SK-N-SH (cell line): ENCODE measurements around the gene MYOD1. TPM values are rescaled to one million over a fixed set of nuclear protein-coding genes. Genes with fewer than 3 reads are reported as not detected.

ENCODE experiments used
- CTCF ChIA-PET: fragments of 300-600, 350-600 bp; formaldehyde crosslinking; extraction: SDS; loops from one replicate; lab custom pipeline; 2021; lab: Yijun Ruan, JAX
- POLR2A ChIA-PET: fragments of 350-600 bp; sonication (Branson Sonifier 250); formaldehyde crosslinking; extraction: SDS; loops from one replicate; lab custom pipeline; 2020; ENCODE audit warnings: antibody characterized with exemption, inconsistent platforms; lab: Yijun Ruan, JAX
- DNase-seq: peaks from one replicate; pipeline ENCODE4 v3.0.0; 2012
- H2AFZ ChIP-seq: fragments of 200-600 bp; sonication (generic); 2 replicates; pipeline ENCODE4 v1.8.1; 2016; ENCODE audit warnings: antibody characterized with exemption, mild to moderate bottlenecking, low read depth
- H3F3A ChIP-seq: fragments of 200-600 bp; sonication (generic); replicated peaks from 2 replicates; pipeline ENCODE3; 2016; ENCODE audit warnings: antibody characterized with exemption, mild to moderate bottlenecking; ENCODE audit not compliant: insufficient read depth
- H3K27ac ChIP-seq, 2 experiments: fragments of 200-500 bp in 1 of 2; fragments of 200-600 bp in 1 of 2; sonication (Bioruptor generic) in 1 of 2; sonication (generic), shearing (Covaris generic) in 1 of 2; 2 replicates each; pipeline versions ENCODE4 v1.5.1 to v1.6.1; 2014 to 2016; ENCODE audit warnings: low read depth in 2 of 2, inconsistent platforms in 1 of 2, low read length in 1 of 2, mild to moderate bottlenecking in 1 of 2, mixed read lengths in 1 of 2
- H3K27me3 ChIP-seq: fragments of 200-600 bp; sonication (generic), shearing (Covaris generic); 2 replicates; pipeline ENCODE4 v1.6.1; 2016; ENCODE audit warnings: mixed run types; ENCODE audit not compliant: insufficient read depth
- H3K36me3 ChIP-seq, 2 experiments: fragments of 200-500 bp in 1 of 2; fragments of 200-600 bp in 1 of 2; sonication (Bioruptor generic) in 1 of 2; sonication (generic) in 1 of 2; replicated peaks in 1 of 2; 2 replicates each; pipeline versions ENCODE3 to v1.5.1; 2014 to 2016; ENCODE audit warnings: low read length in 1 of 2, mild to moderate bottlenecking in 1 of 2; ENCODE audit not compliant: insufficient read depth in 2 of 2, control insufficient read depth in 1 of 2
- H3K4me1 ChIP-seq, 2 experiments: fragments of 200-500 bp in 1 of 2; fragments of 200-600 bp in 1 of 2; sonication (Bioruptor generic) in 1 of 2; sonication (generic), shearing (Covaris generic) in 1 of 2; 2 replicates each; pipeline versions ENCODE4 v1.5.1 to v1.6.1; 2014 to 2016; ENCODE audit warnings: low read depth in 1 of 2, low read length in 1 of 2, mixed run types in 1 of 2; ENCODE audit not compliant: insufficient read depth in 2 of 2, control insufficient read depth in 1 of 2
- H3K4me2 ChIP-seq: fragments of 200-600 bp; sonication (generic), shearing (Covaris generic); 2 replicates; pipeline ENCODE4 v1.6.1; 2017; ENCODE audit warnings: mixed run types
- H3K4me3 ChIP-seq, 2 experiments: fragments of 200-500 bp in 1 of 2; fragments of 200-600 bp in 1 of 2; sonication (Bioruptor generic) in 1 of 2; sonication (generic), shearing (Covaris generic) in 1 of 2; 2 replicates each; pipeline versions ENCODE4 v1.5.1 to v1.8.1; 2014 to 2016; ENCODE audit warnings: low read depth in 2 of 2, inconsistent platforms in 1 of 2, low read length in 1 of 2, mild to moderate bottlenecking in 1 of 2, mixed read lengths in 1 of 2, moderate library complexity in 1 of 2
- H3K79me2 ChIP-seq: fragments of 200-600 bp; sonication (generic); 2 replicates; pipeline ENCODE4 v1.8.1; 2017; ENCODE audit warnings: mild to moderate bottlenecking; ENCODE audit not compliant: insufficient read depth
- H3K9ac ChIP-seq: fragments of 200-600 bp; sonication (generic); 2 replicates; pipeline ENCODE4 v1.6.1; 2017; ENCODE audit warnings: mixed run types
- H3K9me2 ChIP-seq: fragments of 200-600 bp; sonication (generic); 2 replicates; pipeline ENCODE4 v1.6.1; 2017; ENCODE audit warnings: mixed run types
- H3K9me3 ChIP-seq: fragments of 200-600 bp; sonication (generic); 2 replicates; pipeline ENCODE4 v1.6.1; 2017; ENCODE audit warnings: mixed run types, mild to moderate bottlenecking, moderate library complexity
- H4K20me1 ChIP-seq: fragments of 200-600 bp; sonication (generic); 2 replicates; pipeline ENCODE4 v1.6.1; 2017; ENCODE audit warnings: mild to moderate bottlenecking, mixed run types; ENCODE audit not compliant: insufficient read depth
- CTCF ChIP-seq: fragments of 200-600 bp; sonication (generic); IDR thresholded peaks from 2 replicates; pipeline ENCODE4 v1.6.1; 2017; ENCODE audit warnings: antibody characterized with exemption, mild to moderate bottlenecking, moderate library complexity
- EZH2phosphoT487 ChIP-seq: fragments of 200-600 bp; sonication (generic); IDR thresholded peaks from 2 replicates; pipeline ENCODE4 v1.6.1; 2017; ENCODE audit warnings: low read depth, mixed run types, mild to moderate bottlenecking, antibody characterized with exemption, moderate library complexity, borderline replicate concordance
- FOXM1 ChIP-seq: IDR thresholded peaks from 2 replicates; pipeline ENCODE4 v1.4.0; 2012; ENCODE audit warnings: low read depth, mild to moderate bottlenecking
- GABPA ChIP-seq: IDR thresholded peaks from 2 replicates; pipeline ENCODE4 v1.4.0; 2012; ENCODE audit warnings: low read depth, mild to moderate bottlenecking
- JUND ChIP-seq: IDR thresholded peaks from 2 replicates; pipeline ENCODE4 v1.4.0; 2012
- MEF2A ChIP-seq: IDR thresholded peaks from 2 replicates; pipeline ENCODE4 v1.4.0; 2012; ENCODE audit warnings: low read depth, borderline replicate concordance
- NRF1 ChIP-seq: IDR thresholded peaks from 2 replicates; pipeline ENCODE4 v1.6.1; 2012; ENCODE audit warnings: low read depth, mild to moderate bottlenecking, low read length
- PBX3 ChIP-seq: IDR thresholded peaks from 2 replicates; pipeline ENCODE4; 2012
- RCOR1 ChIP-seq: fragments of 150-350 bp; IDR thresholded peaks from 2 replicates; pipeline ENCODE4 v1.6.1; 2017; ENCODE audit warnings: antibody characterized with exemption, low read length
- TAF1 ChIP-seq: IDR thresholded peaks from 2 replicates; pipeline ENCODE4 v1.6.1; 2012; ENCODE audit warnings: low read depth, mild to moderate bottlenecking, low read length, moderate library complexity, borderline replicate concordance
- TCF12 ChIP-seq: IDR thresholded peaks from 2 replicates; pipeline ENCODE4 v1.4.0; 2012
- WGBS: methylation state at CpG from one replicate; pipeline ENCODE4 v1.1.6; 2017; ENCODE audit warnings: low lambda C conversion rate; 5-methylcytosine and 5-hydroxymethylcytosine counted together
- polyA plus RNA-seq, 3 experiments: library from polyadenylated mRNA; depleted of rRNA; stranded (reverse); fragments of >200 nt; gene quantifications; 2 replicates each; pipeline ENCODE4 v1.2.3, GENCODE V29; 2012

Gene MYOD1
- polyA plus RNA-seq (2012; rRNA removed): not detected in 2 replicates
- polyA plus RNA-seq (2012; cell fraction: cytosol; rRNA removed): not detected in 2 replicates
- not detected in 2 replicates for polyA plus RNA-seq (2012; cell fraction: nucleus; rRNA removed)

GRCh38 chr11:17719028-17719937, at the start of gene MYOD1:
Gene MYOD1, plus strand, starts transcription at chr11:17719571. Its CDS starts 212 bp downstream, at chr11:17719783.
- ChIA-PET CTCF (interaction anchor here (0.6 to 8.6 kb wide), 13 partner anchors 8 to 614 kb away, joined by 3 to 137 read pairs (median 8); partner anchors contain the start of gene KCNC1), POLR2A (no interaction called here)
- TF ChIP-seq NRF1 (no peak), TCF12 (no peak), RCOR1 (no peak), GABPA (no peak), FOXM1 (no peak), PBX3 (no peak)
- peaks cover 61% of the 10 kb centered on the region for H3K27me3 ChIP-seq
- no peak within 1 kb of the TSS for H3K27ac ChIP-seq
- WGBS: 4% methylated on average over 20 of the region's 68 CpGs
- H3K36me3 ChIP-seq: no peaks in the 10 kb centered on the region
- H2AFZ ChIP-seq: no peak within 1 kb of the TSS
- H3K4me2 ChIP-seq: no peak within 1 kb of the TSS
- H4K20me1 ChIP-seq: no peaks in the 10 kb centered on the region
- H3K4me3 ChIP-seq: no peak within 1 kb of the TSS
- no peaks in the 10 kb centered on the region for H3F3A ChIP-seq
- no peaks in the 10 kb centered on the region for H3K79me2 ChIP-seq
- H3K4me1 ChIP-seq: peaks cover 0 to 6% of the 10 kb centered on the region in 2 experiments; a peak in 1 of 4 replicates
- DNase-seq: peak; percentile 70
- no peak within 1 kb of the TSS for H3K9ac ChIP-seq
- H3K9me2 ChIP-seq: no peaks in the 10 kb centered on the region
- no peaks in the 10 kb centered on the region for H3K9me3 ChIP-seq

GRCh38 chr11:17672469-17672868, 46.9 kb upstream of the MYOD1 start:
- H3K9me3 ChIP-seq: no peaks in the 10 kb centered on the region; the same call in 1 of the 2 replicates
- no peaks in the 10 kb centered on the region for H3K36me3 ChIP-seq
- no peaks in the 10 kb centered on the region for H3F3A ChIP-seq
- no peak for TF ChIP-seq JUND
- TF ChIP-seq MEF2A: no peak
- TF ChIP-seq TAF1: no peak
- TF ChIP-seq PBX3: no peak
- TF ChIP-seq EZH2phosphoT487: no peak
- TF ChIP-seq CTCF: no peak
- no peak overlapping the region for H2AFZ ChIP-seq
- ChIA-PET POLR2A (no interaction called here), CTCF (interaction anchor here (1.0 to 2.5 kb wide), 4 partner anchors 9 to 318 kb away, joined by 3 to 9 read pairs (median 3); no protein-coding TSS in a partner anchor)
- H4K20me1 ChIP-seq: no peaks in the 10 kb centered on the region
- no peak overlapping the region for H3K4me2 ChIP-seq
- H3K9ac ChIP-seq: no peak overlapping the region
- H3K4me3 ChIP-seq: no peak overlapping the region
- no peak overlapping the region for H3K27ac ChIP-seq
- no peaks in the 10 kb centered on the region for H3K79me2 ChIP-seq
- H3K9me2 ChIP-seq: no peaks in the 10 kb centered on the region
- 73% methylated on average over 6 of the region's 7 CpGs for WGBS
- H3K27me3 ChIP-seq: no peaks in the 10 kb centered on the region; the same call in 1 of the 2 replicates
- no peaks in the 10 kb centered on the region for H3K4me1 ChIP-seq
- no peak for DNase-seq
